HG03045 (cell line): ENCODE data around the gene PTPN20.
"Not testable (repeated sequence)": the region's sequence is repeated elsewhere in the genome, so short reads cannot be mapped to it uniquely, and the experiment has no call there.

ENCODE experiments used
- ATAC-seq: cut with Tn5 transposase; IDR thresholded peaks from one replicate; pipeline ENCODE4 v1.9.1; 2021; ENCODE audit warnings: mild to moderate bottlenecking, moderate library complexity; ENCODE audit not compliant: unreplicated experiment

Gene PTPN20

GRCh38 chr10:46911144-46911876 lies at the start of gene PTPN20:
Gene PTPN20, plus strand, starts transcription at chr10:46911428. Its CDS starts 21,072 bp downstream, at chr10:46932500.
- ATAC-seq, result peak; percentile 76

- ATAC-seq, result not testable (repeated sequence)
Observed at GRCh38 chr10:46869716-46870115, 41.5 kb upstream of the PTPN20 start.

- ATAC-seq, result not testable (repeated sequence)
Observed at GRCh38 chr10:46871583-46871982, 39.6 kb upstream of the PTPN20 start.

- ATAC-seq, result not testable (repeated sequence)
Observed at GRCh38 chr10:46875304-46875703, 35.9 kb upstream of the PTPN20 start.

GRCh38 chr10:46876773-46877172 lies 34.5 kb upstream of the PTPN20 start:
- ATAC-seq, result not testable (repeated sequence)

- ATAC-seq, result not testable (repeated sequence)
Observed at GRCh38 chr10:46878761-46879160, 32.5 kb upstream of the PTPN20 start.

- ATAC-seq, result not testable (repeated sequence)
Observed at GRCh38 chr10:46890813-46891611, 20.2 kb upstream of the PTPN20 start.

- ATAC-seq, result not testable (repeated sequence)
Observed at GRCh38 chr10:46896762-46897692, 14.2 kb upstream of the PTPN20 start.

GRCh38 chr10:46901247-46901646 lies 10.0 kb upstream of the PTPN20 start:
- ATAC-seq, result not testable (repeated sequence)

- ATAC-seq, result not testable (repeated sequence)
Observed at GRCh38 chr10:46903874-46904273, 7.4 kb upstream of the PTPN20 start.

- not testable (repeated sequence) for ATAC-seq
Observed at GRCh38 chr10:46906359-46906758, 4.9 kb upstream of the PTPN20 start.

- ATAC-seq, result not testable (repeated sequence)
Observed at GRCh38 chr10:46907185-46908117, 3.8 kb upstream of the PTPN20 start.

GRCh38 chr10:46922498-46922897 lies 11.3 kb downstream of the PTPN20 start:
- not testable (repeated sequence) for ATAC-seq

GRCh38 chr10:46925156-46925555 lies 13.9 kb downstream of the PTPN20 start:
- not testable (repeated sequence) for ATAC-seq

- ATAC-seq, result not testable (repeated sequence)
Observed at GRCh38 chr10:46925853-46926252, 14.6 kb downstream of the PTPN20 start.

GRCh38 chr10:46928810-46929209 lies 17.6 kb downstream of the PTPN20 start:
- not testable (repeated sequence) for ATAC-seq

GRCh38 chr10:46932383-46932782 lies 21.2 kb downstream of the PTPN20 start:
- ATAC-seq, result not testable (repeated sequence)

GRCh38 chr10:46941091-46941490 lies 29.9 kb downstream of the PTPN20 start:
- not testable (repeated sequence) for ATAC-seq

GRCh38 chr10:46948687-46949518 lies 37.7 kb downstream of the PTPN20 start:
- not testable (repeated sequence) for ATAC-seq
